ENCODE results near the gene ASXL1.

Gene ASXL1

DNA sequence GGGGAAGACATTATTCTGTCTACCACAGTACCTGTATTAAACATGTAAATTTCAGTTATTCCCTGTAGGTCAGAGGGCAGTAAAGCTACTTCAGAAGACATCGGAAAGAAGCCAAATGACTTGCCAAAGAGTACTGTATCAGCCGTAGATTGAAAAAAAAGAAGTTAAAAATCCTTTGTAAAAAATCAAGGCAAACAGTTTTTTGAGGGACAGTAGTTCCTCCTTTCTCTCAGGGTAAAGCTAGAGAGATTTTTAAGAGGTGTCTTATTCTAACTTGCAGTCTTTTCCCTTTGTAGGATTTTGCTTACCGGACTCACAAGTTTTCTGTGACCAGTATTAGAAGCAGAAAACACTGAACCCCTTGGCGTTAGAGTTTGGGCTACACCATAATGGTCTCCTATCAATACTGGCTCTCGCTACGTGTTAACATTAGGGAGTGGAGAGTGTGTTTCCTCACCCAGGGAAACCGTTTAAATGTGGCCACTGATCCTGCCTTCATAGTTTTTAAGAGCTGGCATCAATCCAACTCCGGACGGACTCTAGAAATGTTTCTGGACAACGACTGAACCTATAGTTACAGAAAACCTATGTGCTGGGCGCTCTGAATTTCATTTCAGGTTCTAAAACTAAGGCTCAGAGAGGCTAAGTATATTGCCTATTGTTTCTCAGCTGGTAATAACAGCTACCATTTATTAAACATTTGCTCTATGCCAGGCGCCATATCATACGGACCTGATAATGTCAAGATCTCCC, 1.3 kb upstream of the ASXL1 start:
- TF ChIP-seq ZFP3 (CRISPR knock-in tag; IDR thresholded peaks at IDR 0.05) (no peak), ESRRG (CRISPR knock-in tag; IDR thresholded peaks at IDR 0.05) (no peak), SNAI2 (CRISPR knock-in tag; IDR thresholded peaks at IDR 0.05) (no peak), GLIS3 (CRISPR knock-in tag; IDR thresholded peaks at IDR 0.05) (no peak)
- TF ChIP-seq, protein P1, sequence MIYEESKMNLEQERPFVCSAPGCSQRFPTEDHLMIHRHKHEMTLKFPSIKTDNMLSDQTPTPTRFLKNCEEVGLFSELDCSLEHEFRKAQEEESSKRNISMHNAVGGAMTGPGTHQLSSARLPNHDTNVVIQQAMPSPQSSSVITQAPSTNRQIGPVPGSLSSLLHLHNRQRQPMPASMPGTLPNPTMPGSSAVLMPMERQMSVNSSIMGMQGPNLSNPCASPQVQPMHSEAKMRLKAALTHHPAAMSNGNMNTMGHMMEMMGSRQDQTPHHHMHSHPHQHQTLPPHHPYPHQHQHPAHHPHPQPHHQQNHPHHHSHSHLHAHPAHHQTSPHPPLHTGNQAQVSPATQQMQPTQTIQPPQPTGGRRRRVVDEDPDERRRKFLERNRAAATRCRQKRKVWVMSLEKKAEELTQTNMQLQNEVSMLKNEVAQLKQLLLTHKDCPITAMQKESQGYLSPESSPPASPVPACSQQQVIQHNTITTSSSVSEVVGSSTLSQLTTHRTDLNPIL (CRISPR knock-in tag; IDR thresholded peaks at IDR 0.05; ENCODE audit: low read depth), result no peak
- ATAC-seq, result no peak

DNA sequence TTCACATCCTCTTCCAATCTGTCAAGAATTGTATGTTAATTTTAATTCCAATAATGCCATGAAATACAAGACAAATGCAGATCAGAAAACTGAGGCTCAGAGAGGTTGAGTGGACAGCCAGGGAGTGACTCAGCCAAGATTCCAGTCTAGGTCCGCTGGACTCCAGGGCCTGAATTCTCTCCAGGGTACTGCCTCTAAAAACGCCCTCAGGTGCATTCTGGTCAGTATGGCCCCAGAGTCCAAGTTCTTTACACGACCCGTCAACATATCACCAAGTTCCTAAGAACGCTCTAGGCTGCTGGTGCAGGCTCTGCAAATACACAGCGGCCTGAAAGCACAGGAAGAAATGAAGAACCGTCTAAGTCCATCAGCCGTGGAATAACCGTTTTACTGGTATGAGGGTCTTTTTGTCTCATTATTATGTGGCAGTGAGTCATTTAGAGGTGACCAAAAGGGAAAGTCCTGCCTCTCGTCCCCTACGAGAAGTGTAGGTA, 709 bp upstream of the ASXL1 start:
- ATAC-seq, result peak; percentile 28
- TF ChIP-seq, protein P2, sequence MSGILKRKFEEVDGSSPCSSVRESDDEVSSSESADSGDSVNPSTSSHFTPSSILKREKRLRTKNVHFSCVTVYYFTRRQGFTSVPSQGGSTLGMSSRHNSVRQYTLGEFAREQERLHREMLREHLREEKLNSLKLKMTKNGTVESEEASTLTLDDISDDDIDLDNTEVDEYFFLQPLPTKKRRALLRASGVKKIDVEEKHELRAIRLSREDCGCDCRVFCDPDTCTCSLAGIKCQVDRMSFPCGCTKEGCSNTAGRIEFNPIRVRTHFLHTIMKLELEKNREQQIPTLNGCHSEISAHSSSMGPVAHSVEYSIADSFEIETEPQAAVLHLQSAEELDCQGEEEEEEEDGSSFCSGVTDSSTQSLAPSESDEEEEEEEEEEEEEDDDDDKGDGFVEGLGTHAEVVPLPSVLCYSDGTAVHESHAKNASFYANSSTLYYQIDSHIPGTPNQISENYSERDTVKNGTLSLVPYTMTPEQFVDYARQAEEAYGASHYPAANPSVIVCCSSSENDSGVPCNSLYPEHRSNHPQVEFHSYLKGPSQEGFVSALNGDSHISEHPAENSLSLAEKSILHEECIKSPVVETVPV (CRISPR knock-in tag; IDR thresholded peaks at IDR 0.05), result no peak
- TF ChIP-seq SNAI2 (CRISPR knock-in tag; IDR thresholded peaks at IDR 0.05), result no peak
- TF ChIP-seq ZNF70 (CRISPR knock-in tag; IDR thresholded peaks at IDR 0.05), result no peak
- TF ChIP-seq ZNF565 (CRISPR knock-in tag; conservative IDR thresholded peaks at IDR 0.05; ENCODE audit: low read depth), result no peak
- no peak for TF ChIP-seq ARNTL (CRISPR knock-in tag; IDR thresholded peaks at IDR 0.05; ENCODE audit: borderline replicate concordance, low read depth)
- TF ChIP-seq ZFP30 (CRISPR knock-in tag; IDR thresholded peaks at IDR 0.05), result no peak
- TF ChIP-seq ZC3H10 (CRISPR knock-in tag; IDR thresholded peaks at IDR 0.05), result no peak
- TF ChIP-seq ZFP3 (CRISPR knock-in tag; IDR thresholded peaks at IDR 0.05), result no peak
- no peak for TF ChIP-seq BACH2 (CRISPR knock-in tag; IDR thresholded peaks at IDR 0.05; ENCODE audit: borderline replicate concordance)
- no peak for TF ChIP-seq CSDC2 (CRISPR knock-in tag; IDR thresholded peaks at IDR 0.05)
- TF ChIP-seq TOX (CRISPR knock-in tag; IDR thresholded peaks at IDR 0.05; ENCODE audit: borderline replicate concordance), result no peak
- no peak for TF ChIP-seq RARB (CRISPR knock-in tag; IDR thresholded peaks at IDR 0.05)
- no peak for TF ChIP-seq PPARA (CRISPR knock-in tag; IDR thresholded peaks at IDR 0.05; ENCODE audit: borderline replicate concordance)
- TF ChIP-seq, protein P3, sequence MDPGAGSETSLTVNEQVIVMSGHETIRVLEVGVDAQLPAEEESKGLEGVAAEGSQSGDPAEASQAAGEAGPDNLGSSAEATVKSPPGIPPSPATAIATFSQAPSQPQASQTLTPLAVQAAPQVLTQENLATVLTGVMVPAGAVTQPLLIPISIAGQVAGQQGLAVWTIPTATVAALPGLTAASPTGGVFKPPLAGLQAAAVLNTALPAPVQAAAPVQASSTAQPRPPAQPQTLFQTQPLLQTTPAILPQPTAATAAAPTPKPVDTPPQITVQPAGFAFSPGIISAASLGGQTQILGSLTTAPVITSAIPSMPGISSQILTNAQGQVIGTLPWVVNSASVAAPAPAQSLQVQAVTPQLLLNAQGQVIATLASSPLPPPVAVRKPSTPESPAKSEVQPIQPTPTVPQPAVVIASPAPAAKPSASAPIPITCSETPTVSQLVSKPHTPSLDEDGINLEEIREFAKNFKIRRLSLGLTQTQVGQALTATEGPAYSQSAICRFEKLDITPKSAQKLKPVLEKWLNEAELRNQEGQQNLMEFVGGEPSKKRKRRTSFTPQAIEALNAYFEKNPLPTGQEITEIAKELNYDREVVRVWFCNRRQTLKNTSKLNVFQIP (CRISPR knock-in tag; IDR thresholded peaks at IDR 0.05; ENCODE audit: borderline replicate concordance, low read depth), result no peak
- TF ChIP-seq TCF4 (CRISPR knock-in tag; IDR thresholded peaks at IDR 0.05; ENCODE audit: borderline replicate concordance), result no peak
- TF ChIP-seq ISL1 (CRISPR knock-in tag; IDR thresholded peaks at IDR 0.05), result no peak
- TF ChIP-seq OSR1 (CRISPR knock-in tag; IDR thresholded peaks at IDR 0.05), result no peak
- no peak for TF ChIP-seq ESRRG (CRISPR knock-in tag; IDR thresholded peaks at IDR 0.05)
- TF ChIP-seq GLIS3 (CRISPR knock-in tag; IDR thresholded peaks at IDR 0.05), result no peak

DNA sequence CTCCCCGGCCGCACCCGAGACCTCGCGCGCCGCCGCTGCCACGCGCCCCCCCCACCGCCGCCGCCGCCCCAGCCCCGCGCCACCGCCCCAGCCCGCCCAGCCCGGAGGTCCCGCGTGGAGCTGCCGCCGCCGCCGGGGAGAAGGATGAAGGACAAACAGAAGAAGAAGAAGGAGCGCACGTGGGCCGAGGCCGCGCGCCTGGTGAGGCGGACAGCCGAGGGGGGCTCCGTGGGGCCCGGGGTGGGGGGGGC, 426 bp downstream of the ASXL1 start:
- TF ChIP-seq ZC3H10 (CRISPR knock-in tag; IDR thresholded peaks at IDR 0.05) (no peak), ZNF565 (CRISPR knock-in tag; conservative IDR thresholded peaks at IDR 0.05; ENCODE audit: low read depth) (no peak), ZFP30 (CRISPR knock-in tag; IDR thresholded peaks at IDR 0.05) (no peak), RARB (CRISPR knock-in tag; IDR thresholded peaks at IDR 0.05) (no peak), CSDC2 (CRISPR knock-in tag; IDR thresholded peaks at IDR 0.05) (no peak), SNAI2 (CRISPR knock-in tag; IDR thresholded peaks at IDR 0.05) (no peak), ESRRG (CRISPR knock-in tag; IDR thresholded peaks at IDR 0.05) (no peak), ARNTL (CRISPR knock-in tag; IDR thresholded peaks at IDR 0.05; ENCODE audit: borderline replicate concordance, low read depth) (no peak), GLIS3 (CRISPR knock-in tag; IDR thresholded peaks at IDR 0.05) (no peak), TOX (CRISPR knock-in tag; IDR thresholded peaks at IDR 0.05; ENCODE audit: borderline replicate concordance) (no peak), BACH2 (CRISPR knock-in tag; IDR thresholded peaks at IDR 0.05; ENCODE audit: borderline replicate concordance) (no peak)
- TF ChIP-seq, protein P2 (CRISPR knock-in tag; IDR thresholded peaks at IDR 0.05), result no peak
- TF ChIP-seq, protein P3 (CRISPR knock-in tag; IDR thresholded peaks at IDR 0.05; ENCODE audit: borderline replicate concordance, low read depth), result no peak
- TF ChIP-seq, protein P1 (CRISPR knock-in tag; IDR thresholded peaks at IDR 0.05; ENCODE audit: low read depth), result no peak
- ATAC-seq, result no peak
